ENCODE measurements around the gene PTBP1. TPM values are rescaled to one million over a fixed set of nuclear protein-coding genes. Genes with fewer than 3 reads are reported as not detected.
A peak's percentile ranks its signal among the peaks of the same experiment; 100 is the strongest.
"Not testable (repeated sequence)": the region's sequence is repeated elsewhere in the genome, so short reads cannot be mapped to it uniquely, and the experiment has no call there.

PTBP1 gene
- total RNA-seq, 1 donor from 2014 or later: 28.1 TPM

DNA sequence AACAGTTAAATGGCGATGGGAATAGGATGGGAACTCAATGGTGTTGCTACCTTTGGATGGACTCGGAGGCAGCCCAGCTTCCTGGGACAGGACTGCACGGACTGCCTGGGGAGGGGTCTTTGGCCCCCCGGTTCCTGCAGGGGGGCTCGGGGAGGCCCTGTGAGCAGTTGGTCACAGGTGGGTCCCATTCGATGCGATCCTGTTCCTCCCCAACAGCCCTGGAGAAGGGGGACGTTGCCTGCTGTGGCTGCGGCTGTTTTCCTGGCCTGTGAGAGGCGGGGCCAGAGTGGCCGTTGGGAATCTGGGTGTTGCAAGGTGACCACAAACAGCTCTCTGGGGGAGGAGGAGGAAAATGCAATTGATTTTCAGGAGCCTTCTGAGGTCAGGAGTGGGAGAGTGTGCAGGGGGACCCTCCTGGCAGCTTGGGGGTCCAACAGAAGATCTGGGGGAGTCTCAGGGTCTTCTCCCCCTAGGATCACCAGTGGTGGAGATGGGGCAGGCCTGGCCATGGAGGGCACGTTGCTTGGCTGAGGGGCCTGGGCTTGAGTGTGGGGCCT is 26.4 kb downstream of the PTBP1 start:
- FAIRE-seq (no peak), DNase-seq (ENCODE audit: low spot score in 2 of 2) (peak in 1 of 2 donors; percentile 26)

DNA sequence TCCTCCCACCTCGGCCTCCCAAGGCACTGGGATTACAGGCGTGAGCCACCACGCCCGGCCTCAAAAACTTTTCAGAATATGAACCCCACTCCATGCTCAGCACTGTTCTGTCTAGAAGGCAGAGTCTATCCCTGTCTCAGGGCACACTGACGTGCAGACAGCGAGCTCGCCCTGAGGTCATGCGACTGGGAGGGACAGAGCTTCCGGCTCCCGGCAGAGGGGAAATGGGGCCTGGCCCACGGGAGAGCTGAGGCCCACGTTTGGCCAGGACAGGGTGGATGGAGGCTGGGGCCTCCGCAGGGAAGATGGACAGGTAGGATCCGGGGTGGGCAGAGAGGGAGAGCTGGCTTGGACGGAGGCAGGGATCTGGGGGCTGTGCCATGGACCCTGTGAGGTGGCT is 27.6 kb downstream of the PTBP1 start:
- FAIRE-seq: no peak
- DNase-seq (ENCODE audit: low spot score in 2 of 2): no peak

DNA sequence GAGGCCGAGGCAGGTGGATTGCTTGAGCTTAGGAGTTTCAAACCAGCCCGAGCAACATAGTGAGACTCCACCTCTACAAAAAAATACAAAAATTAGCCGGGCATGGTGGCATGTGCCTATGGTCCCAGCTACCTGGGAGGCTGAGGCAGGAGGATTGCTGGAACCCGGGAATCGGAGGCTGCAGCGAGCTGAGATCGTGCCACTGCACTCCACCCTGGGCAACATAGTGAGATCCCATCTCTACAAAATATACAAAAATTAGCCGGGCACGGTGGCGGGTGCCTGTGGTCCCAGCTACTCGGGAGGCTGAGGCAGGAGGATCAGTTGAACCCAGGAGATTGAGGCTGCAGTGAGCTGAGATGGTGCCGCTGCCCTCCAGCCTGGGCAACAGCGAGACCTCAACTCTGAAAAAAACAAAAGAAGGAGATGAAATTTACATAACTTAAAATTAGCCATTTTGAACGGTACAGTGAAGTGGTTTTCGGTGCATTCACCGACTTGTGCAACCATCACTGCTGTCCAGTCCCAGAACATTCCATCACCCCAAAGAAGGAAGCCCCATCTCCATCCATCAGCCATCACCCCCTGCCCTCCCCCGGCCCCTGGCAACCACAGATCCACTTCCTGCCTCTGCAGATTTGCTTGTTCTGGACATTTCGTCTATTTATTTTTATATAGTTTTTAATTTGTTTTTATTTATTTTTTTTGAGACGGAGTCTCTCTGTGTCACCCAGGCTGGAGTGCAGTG is 28.8 kb downstream of the PTBP1 start:
- FAIRE-seq (no peak), DNase-seq (ENCODE audit: low spot score in 2 of 2) (no peak)

DNA sequence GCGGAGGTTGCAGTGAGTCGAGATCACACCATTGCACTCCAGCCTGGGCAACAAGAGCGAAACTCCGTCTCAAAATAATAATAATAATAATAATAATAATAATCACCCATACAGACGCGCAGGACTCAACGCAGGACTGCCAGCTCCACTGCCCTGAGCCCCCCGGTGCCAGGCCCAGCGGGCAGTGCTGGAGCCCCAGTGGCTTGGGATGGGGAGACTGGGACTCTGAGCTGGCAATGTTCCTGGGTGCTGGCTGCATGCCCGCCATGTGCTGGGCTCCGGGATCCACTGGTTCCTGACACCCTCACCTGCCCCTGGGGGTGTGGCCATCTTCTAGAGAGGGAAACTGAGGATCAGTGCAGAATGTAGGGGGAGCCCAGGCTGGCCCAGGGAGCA is 30.1 kb downstream of the PTBP1 start:
- DNase-seq (ENCODE audit: low spot score in 2 of 2): no peak
- no peak for FAIRE-seq

DNA sequence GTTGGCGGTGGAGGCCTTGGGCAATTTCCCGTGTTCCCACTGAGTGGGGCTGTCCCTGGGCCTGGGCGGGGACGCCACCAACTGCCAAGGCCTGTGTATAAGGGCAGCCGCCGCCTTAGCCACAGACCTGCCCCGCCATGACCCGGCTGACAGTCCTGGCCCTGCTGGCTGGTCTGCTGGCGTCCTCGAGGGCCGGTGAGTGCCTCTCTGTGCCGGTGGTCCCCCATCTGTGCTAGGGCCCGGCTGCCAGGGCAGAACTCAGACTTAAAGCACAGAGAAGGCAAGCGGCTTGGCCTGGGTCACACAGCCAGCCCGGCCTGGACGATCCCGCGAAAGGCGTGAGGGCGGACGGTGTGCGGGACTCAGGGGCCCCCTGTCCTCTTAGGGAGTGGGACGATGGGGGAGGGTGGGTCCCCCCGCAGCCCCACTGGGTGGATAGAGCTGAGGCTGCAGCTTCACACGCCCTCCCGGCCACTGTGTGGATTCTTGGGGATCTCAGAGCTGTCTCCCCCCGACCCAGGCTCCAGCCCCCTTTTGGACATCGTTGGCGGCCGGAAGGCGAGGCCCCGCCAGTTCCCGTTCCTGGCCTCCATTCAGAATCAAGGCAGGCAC is 30.6 kb downstream of the PTBP1 start, which contains the start of gene AZU1:
TSS of gene AZU1 (plus strand) at position 128 of the 612 bp plus-strand sequence. CDS start at position 138, 10 bp downstream.
- no peak for FAIRE-seq

DNA sequence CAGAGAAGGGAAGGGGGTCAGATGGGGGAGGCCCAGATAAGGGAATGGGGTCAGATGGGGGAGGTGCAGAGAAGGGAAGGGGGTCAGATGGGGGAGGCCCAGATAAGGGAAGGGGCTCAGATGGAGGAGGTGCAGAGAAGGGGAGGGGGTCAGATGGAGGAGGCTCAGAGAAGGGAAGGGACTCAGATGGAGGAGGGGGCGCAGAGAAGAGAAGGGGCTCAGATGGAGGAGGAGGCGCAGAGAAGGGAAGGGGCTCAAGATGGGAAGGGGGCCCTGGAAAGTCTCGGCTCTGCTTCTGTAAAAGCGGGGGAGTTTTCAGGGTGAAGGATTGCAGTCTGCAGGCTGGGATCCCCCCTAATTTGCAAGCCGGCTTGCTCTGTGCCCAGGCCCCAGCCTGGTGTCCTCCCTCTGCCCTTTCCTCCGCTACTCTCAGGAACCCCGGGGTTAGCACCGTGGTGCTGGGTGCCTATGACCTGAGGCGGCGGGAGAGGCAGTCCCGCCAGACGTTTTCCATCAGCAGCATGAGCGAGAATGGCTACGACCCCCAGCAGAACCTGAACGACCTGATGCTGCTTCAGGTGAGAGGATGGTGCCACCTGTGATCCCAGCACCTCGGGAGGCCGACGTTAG is 32.0 kb downstream of the PTBP1 start:
- no peak for DNase-seq (ENCODE audit: low spot score in 2 of 2)
- FAIRE-seq: no peak

More for the DNA sequence above, 30.6 kb downstream of the PTBP1 start, which contains the start of gene AZU1:
- no peak for DNase-seq (ENCODE audit: low spot score in 2 of 2)

DNA sequence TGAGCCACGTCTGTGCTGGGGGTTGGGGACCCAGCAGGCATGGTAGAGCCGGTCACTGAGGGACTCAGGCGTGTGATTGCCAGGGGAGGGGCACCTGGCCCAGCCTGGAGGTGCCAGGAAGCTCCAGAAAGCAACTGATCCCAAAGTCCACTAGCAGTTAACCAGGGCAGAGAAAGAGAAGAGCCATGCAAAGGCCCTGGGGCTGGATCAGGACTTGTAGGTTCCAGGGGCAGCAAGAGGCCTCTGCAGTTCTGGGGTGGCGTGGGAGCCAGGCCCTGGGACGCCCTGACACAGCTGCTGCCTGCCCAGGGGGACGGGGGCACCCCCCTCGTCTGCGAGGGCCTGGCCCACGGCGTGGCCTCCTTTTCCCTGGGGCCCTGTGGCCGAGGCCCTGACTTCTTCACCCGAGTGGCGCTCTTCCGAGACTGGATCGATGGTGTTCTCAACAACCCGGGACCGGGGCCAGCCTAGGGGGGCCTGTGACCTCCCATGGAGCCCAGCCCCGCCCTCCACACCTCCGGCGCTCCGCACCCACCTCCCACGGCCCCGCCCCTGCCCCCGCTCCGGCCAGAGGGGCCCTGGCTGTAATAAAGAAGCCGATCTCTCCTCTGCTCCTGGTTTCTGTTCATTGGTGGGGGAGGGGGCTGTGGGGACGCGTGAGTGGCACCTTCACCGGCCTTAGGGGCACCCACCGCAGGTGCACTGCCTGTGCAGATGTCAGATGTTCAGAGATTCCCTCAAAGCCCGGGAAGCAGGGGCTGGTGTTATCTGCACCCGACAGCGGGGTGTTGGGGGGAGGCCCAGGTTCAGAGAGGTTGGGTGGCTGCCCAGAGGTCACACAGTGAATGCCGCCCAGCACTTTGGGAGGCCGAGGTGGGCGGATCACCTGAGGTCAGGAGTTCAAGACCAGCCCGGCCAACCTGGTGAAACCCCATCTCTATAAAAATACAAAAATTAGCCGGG is 34.4 kb downstream of the PTBP1 start:
- FAIRE-seq (no peak), DNase-seq (ENCODE audit: low spot score in 2 of 2) (no peak)

DNA sequence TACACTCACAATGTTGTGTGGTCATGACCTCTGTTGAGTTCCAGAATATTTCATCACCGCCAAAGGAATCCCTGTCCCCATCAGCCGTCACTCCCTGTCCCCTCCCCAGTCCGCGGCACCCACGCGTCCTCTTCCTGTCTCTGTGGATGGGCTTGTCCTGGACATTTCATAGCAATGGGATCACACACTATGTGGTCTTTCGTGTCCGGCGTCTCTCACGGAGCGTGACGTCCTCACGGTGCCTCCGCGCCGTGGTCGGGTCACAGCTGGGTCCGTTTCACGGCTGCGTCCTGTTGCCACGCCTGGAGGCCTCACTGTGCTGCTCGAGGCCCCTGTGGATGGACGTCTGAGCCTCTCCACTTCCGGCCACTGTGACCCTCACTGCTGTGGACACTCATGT is 37.0 kb downstream of the PTBP1 start:
- no peak for FAIRE-seq
- DNase-seq (ENCODE audit: low spot score in 2 of 2): no peak

DNA sequence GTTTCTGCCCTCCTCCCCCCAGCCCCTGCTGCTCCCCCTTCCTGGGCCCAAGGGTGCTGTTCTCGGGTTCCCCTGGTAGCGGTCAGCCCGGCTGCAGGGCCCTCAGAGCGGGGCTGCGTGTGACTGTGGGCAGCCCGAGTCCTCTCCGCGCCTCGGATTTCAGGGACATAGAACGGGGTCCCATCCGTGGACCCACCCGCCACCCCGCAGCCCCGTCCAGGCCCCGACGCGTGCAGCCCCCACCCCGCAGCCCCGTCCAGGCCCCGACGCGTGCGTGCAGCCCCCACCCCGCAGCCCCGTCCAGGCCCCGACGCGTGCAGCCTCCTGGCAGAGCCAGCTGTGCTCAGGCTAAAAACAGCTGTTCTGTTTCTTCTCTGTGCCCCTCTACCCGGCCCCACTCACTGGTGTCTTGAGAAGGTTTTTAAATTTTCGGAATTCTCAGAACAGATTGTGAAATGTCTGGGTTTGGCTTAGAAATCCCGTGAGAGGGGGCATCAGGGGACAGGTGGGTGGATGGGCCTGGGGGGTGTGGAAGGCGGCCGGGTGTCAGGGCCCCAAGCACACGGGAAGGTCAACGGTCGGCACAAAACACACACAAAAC is 38.1 kb downstream of the PTBP1 start:
- DNase-seq (ENCODE audit: low spot score in 2 of 2): no peak
- FAIRE-seq: no peak

DNA sequence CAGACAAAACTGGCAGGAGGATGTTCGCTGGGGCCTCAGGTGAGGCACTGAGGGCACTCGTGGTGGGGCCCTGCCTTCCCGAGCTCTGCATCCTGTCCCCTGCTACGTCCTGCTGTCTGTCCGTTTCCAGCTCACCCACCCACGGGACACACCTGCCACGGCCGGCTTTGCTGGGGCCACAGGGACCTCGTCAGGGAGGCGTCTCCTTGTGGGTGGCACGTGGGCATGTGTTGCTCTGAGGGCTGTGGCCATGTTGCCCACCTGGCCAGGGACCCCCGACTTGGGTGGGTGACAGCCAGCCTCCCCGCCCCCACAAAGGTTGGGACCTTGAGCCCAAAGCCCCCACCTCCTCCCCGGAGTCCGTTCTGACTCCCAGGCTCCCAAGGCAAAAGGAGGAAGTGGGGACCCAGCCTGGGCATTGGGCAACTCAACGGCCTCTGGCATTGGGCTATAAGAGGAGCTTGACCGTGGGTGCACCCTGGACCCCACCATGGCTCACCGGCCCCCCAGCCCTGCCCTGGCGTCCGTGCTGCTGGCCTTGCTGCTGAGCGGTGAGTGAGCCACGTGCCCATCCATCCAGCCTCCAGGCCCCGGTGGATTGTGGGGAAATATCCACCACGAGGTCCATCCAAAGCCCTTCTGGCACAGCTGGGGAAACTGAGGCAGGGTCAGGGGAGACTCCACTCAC is 43.4 kb downstream of the PTBP1 start, which contains the start of gene PRTN3:
TSS of gene PRTN3 (plus strand) at position 481 of the 688 bp plus-strand sequence. CDS start at position 491, 10 bp downstream.
- no peak for DNase-seq (ENCODE audit: low spot score in 2 of 2)
- FAIRE-seq: no peak

DNA sequence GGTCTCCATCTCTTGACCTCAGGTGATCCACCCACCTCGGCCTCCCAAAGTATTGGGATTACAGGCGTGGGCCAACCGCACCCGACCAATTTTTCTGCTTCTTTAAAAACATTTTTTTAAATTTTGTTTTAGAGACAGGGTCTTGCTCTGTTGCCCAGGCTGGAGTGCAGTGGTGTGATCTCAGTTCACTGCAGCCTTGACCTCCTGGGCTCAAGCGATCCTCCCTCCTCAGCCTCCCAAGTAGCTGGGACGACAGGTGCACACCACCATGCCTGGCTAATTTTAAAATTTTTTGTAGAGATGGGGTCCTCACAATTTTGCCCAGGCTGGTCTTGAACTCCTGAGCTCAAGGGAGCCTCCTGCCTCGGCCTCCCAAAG is 45.5 kb downstream of the PTBP1 start:
- not testable (repeated sequence) for DNase-seq (ENCODE audit: low spot score in 2 of 2); FAIRE-seq

DNA sequence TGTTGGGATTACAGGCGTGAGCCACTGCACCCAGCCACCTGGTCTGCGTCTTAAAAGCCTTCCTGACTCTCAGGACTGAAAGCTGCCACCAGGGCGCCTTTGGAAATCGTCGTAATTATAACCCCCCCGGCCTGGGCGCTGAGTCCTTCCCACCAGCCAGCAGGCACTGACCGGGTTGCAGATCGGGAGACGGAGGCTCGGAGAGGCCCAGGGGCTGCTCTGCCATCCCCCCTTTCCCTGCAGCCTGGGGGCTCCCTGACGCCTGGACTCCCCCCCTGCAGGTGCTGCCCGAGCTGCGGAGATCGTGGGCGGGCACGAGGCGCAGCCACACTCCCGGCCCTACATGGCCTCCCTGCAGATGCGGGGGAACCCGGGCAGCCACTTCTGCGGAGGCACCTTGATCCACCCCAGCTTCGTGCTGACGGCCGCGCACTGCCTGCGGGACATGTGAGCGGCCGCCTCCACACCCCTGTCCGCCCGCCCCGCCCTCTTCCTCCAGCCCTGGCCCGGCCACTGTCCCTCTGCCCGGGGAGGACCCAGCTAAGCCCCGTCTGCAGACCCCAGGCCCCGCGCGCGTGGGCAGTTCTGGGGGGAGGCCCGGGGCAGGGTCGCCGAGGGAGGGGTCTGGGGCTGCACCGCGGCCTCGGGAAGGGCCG is 46.1 kb downstream of the PTBP1 start:
- DNase-seq (ENCODE audit: low spot score in 2 of 2): no peak
- FAIRE-seq: no peak

DNA sequence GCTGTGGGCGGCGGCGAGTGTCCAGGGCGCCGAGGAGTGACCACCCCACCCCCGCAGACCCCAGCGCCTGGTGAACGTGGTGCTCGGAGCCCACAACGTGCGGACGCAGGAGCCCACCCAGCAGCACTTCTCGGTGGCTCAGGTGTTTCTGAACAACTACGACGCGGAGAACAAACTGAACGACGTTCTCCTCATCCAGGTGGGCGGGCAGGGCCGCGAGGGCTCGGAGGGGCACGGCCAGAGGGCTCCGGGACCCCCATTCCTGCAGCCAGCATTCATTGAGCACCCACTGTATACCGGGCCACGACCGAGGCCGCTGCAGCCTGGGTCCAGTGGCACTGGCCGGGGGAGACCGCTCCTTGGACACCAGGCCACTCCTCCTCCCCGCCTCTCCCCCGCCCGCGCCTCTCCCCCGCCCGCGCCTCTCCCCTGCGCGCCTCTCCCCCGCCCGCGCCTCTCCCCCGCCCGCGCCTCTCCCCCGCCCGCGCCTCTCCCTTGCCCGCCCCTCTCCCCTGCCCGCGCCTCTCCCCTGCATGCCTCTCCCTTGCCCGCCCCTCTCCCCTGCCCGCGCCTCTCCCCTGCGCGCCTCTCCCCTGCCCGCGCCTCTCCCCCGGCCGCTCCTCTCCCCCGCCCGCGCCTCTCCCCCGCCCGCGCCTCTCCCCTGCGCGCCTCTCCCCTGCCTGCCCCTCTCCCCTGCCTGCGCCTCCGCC is 46.7 kb downstream of the PTBP1 start:
- FAIRE-seq (no peak), DNase-seq (ENCODE audit: low spot score in 2 of 2) (no peak)

DNA sequence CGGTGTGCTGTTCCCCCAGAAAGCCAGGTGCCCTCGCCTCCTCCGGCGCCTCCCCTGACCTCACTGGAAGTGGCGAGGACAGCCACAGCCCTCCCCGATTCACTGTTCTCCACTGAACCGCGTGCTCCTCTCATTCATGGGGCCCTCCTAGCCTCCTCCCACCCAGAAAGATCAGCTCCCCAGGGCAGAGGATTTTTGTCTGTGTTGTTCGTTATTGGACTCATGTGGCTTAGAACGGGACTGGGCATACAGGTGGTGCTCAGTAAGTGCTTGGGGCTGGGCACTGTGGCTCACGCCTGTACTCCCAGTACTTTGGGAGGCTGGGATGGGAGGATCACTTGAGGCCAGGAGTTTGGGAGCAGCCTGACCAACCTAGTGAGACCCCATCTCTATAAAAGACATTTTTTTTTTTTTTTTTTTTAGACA is 47.3 kb downstream of the PTBP1 start:
- DNase-seq (ENCODE audit: low spot score in 2 of 2) (no peak), FAIRE-seq (no peak)

DNA sequence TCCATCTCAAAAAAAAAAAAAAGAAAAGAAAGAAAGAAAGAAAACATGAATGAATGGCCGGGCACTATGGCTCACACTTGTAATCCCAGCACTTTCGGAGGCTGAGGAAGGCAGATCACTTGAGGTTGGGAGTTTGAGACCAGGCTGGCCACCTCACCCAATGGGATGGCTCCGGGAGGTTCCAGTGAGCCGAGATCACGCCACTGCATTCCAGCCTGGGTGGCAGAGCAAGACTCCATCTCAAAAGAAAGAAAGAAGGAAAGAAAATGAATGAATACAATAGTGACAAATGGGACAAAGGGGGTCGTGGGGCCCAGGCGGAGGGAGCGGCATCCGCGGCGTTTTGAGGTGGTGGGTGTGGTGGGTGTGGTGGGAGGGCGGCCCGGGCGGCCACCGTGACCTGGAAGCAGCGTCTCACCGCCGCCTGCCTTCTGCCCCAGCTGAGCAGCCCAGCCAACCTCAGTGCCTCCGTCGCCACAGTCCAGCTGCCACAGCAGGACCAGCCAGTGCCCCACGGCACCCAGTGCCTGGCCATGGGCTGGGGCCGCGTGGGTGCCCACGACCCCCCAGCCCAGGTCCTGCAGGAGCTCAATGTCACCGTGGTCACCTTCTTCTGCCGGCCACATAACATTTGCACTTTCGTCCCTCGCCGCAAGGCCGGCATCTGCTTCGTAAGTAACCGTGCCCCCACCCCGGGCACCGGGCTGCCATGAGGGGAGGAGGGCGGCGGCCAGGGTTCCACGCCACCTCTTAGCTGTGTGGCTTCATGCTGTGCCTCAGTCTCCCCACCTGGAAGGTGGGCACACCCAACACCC is 48.7 kb downstream of the PTBP1 start:
- DNase-seq (ENCODE audit: low spot score in 2 of 2) (no peak), FAIRE-seq (no peak)

DNA sequence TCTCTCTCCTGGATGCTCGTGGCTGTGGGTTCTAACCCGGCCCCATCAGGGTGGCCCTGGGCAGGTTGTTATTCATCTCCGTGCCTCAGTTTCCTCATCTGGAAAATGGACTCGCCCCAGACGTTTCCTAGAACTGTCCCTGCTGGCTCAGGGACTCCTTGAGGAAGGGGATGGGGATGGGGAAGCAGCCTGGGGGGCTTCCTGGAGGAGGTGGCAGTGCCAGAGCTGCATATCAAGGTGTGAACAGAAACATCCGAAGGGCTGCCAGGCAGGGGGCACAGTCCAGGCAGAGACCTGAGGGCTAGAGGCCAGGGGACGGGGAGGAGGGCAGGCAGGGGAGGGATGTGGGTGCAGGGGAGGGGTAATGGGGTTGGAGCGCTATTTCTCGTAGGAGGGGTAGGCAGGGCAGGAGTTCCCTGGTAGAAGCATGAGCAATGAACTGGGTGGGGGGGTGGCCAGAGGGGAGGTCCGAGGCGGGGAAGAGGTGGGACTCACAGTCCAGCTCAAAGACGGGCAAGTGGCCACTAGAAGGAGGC is 51.2 kb downstream of the PTBP1 start:
- FAIRE-seq (no peak), DNase-seq (ENCODE audit: low spot score in 2 of 2) (no peak)

DNA sequence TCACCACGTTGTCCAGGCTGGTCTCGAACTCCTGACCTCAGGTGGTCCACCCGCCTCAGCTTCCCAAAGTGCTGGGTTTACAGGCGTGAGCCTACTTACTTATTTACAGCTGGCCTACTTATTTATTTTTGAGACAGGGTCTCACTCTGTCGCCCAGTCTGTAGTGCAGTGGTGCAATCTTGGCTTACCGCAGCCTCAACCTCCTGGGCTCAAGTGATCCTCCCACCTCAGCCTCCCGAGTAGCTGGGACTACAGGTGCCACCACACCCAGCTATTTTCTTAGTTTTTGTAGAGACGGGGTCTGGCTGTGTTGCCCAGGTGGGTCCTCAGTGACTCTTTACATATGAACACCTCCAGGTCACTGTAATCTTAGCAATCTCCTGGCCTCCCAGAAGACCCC is 51.9 kb downstream of the PTBP1 start:
- not testable (repeated sequence) for FAIRE-seq; DNase-seq (ENCODE audit: low spot score in 2 of 2)

Data from frontal cortex (tissue), 4 donors.